Activated T-cell treated with anti-CD3 and anti-CD28 coated beads for 4 hours (primary cell): ENCODE results near the gene PRR19.
"Not testable (repeated sequence)": the region's sequence is repeated elsewhere in the genome, so short reads cannot be mapped to it uniquely, and the experiment has no call there.

ENCODE experiments used
- DNase-seq: peaks from one replicate; pipeline ENCODE4 v3.0.0-alpha.2; 2020

PRR19 gene

GRCh38 chr19:42301646-42302203 is at the start of gene PRR19:
PRR19 (plus strand) TSS chr19:42302132; CDS start chr19:42309585, 7,453 bp downstream.
- DNase-seq, result no peak

DNA sequence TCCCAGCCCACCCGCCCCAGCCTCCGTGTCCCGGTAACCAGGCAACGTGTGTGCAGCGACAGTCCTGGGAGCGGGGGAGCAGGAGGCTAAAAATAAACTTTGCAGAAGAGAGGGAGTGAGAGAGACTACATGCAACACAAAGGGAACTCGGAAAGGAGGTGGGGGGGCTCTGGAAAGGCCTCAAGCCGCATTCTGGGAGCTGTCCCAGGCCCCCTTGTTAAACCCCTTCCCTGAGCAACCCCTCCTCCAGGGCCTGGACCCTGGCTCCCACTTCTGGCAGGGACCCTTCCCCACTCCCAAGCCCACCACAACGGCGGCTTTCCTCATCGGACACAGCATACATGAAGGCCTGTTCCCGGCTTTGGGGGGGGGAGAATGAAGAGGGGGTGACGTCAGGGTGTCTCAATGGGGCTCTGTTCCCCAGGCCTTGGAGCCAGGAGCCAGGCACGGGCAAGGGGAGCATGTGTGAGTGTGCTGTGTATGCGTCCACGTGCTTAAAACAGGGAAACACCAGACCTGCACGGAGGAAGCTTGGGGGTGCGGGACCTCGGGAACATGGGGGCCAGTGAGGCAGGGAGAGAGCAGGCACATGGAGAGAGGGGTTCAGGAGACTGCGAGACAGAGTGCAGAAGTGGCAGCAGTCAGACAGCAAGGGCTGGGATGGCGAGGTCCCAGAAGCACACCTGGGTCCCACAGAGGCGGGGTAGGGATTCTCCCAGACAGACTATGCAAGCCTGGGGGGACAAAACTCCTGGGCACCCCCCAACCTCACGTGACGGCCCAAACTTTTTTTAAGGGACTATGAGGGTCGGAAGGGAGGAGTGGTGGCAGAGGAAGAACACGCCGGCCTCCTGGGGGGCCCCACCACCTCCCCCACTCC is 49.3 kb upstream of the PRR19 start:
- DNase-seq, result no peak

DNA sequence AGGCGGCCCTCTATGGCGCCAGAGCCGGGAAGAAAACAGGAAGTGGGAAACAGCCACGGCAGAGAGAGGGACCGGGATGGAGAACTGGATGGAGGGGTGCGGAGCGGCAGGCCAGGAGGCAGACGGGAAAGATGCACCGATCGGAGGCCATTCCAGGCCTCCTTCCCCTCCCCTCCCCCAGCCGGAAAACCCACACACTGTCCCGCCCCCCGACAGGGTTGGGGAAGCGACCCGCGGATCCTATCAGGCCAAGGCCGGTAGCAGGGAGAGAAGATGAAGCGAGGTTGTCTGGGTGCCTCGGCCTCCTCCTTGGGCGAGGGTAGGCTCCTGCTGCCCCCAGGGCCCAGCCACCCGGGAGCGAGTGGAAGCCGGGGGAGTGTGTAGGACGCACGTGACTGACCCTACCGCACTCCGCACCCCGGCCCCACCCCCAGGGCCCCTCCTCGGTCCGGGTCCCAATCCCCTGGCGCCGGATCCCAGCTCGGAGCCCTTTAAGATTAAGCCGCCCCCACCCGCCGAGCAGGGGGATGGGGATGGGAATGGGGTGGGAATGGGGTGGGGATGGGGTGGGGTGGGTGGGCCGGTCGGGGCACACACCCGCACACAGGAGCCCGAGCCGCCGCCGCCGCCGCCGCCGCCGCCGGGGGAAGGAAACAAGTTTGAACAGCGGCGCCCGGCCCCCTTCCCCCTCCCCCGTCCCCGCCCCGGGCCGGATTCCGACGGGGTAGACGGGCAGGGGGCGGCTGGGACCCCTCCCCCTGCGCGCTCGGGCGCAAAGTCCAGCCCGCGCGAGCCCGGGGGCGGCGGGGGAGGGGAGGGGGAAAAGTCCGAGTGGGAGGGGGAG is 48.5 kb upstream of the PRR19 start:
- DNase-seq, result peak; percentile 50

GRCh38 chr19:42254089-42254849 is 47.7 kb upstream of the PRR19 start:
- peak; percentile 69 for DNase-seq

DNA sequence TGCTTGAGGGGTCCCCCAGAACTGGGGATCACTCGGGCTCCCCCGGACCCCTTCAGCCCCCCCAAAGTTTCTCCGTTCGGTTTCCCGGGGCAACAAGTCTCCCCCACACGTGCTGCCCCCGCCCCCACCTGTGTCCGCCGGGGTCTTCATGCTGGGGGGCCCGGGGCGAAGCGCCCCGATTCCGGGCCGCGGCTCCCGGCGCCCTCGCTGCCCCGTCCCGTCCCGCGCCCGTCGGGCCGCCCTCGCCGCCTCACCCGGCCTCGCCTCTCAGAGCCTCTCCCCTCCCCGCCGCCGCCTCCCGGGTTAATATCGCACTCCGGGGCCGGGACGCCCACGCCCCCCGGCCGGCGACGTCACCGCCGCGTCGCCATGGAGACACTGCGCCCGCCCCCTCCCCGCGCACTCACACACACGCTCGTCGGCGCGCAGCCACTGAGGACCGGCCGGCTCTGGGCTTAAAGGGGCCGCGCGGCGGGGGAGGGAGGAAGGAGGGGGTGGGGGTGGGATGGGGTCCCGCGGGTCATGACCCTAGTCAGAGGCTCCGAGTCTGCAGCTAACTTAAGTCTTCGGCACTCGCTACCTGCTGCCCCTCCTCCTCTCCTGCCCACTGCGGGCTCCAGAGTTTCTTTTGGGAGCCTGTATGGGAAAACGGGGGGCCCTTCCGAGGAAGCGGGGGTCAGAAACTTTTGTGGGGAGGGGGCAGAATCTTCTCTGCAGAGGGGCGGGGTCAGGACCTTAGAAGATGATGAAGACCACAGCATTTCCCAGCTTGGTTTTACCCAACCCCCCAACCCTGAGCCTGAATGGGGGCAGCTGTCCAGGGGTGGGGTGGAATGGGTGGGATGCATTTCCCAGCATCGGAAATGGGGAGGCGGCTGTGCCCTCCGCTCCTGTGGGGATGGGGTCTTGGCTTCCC is 46.8 kb upstream of the PRR19 start, which contains the start of gene ERF:
ERF (minus strand) TSS at position 279 of the 916 bp plus-strand sequence; CDS start at position 150, 129 bp downstream.
- peak; percentile 89 for DNase-seq

DNA sequence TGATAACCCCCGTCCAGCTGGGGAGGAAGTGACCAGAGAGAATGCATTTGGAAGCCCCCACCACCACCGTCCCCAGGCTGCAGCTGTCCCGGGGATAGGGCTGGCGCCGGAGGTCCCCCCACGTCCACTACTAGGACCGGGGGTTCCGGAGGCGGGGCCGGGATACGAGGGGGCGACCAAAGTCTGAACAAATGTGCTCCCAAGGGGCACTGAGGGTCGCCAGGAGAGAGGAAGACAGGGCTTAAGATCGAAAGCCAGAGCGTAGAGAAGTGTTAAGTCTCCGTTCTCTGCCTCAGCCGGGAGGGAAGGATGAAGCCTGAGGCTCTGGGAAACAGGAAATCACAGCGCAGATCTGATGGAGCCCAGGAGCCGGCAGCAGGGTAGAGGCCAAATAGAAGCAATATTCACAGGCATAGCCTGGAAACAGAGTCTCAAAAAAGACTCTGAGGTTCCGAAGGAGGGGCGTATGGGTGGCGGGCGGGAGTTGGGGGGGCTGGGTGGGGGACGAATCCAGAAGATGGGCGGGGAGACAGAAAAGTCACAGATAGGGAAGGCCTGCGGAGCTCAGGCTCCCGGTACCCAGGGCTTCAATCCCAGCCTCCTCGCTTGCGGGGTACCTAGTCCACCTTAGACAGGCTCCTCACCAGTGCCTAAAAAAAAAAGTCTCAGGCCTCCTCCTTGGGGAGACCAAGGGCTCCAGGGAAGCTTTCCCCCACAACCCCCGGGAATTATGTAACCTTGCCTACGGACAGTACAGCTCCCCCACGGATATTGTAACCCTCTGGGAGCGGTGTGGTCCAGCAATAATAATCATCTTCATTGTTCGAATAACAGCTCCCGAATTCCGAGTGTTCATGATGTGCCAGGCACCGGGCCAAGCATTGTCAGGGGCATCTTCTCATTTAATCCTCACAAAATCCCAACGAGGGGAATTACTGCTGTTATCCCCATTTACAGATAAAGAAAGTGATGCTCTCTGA is 45.9 kb upstream of the PRR19 start:
- no peak for DNase-seq

DNA sequence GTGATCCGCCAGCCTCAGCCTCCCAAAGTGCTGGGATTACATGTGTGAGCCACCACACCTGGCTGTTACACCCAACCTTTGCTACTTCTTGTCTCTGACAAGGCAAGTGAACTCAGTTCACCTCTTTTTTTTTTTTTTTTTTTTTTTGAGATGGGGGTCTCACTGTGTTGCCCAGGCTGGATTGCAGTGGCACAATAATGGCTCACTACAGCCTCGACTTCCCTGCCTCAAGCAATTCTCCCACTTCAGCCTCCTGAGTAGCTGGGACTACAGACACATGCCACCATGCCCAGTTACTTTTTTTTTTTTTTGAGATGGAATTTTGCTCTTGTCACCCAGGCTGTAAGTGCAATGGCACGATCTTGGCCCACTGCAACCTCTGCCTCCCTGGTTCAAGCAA is 44.1 kb upstream of the PRR19 start:
- DNase-seq, result not testable (repeated sequence)

DNA sequence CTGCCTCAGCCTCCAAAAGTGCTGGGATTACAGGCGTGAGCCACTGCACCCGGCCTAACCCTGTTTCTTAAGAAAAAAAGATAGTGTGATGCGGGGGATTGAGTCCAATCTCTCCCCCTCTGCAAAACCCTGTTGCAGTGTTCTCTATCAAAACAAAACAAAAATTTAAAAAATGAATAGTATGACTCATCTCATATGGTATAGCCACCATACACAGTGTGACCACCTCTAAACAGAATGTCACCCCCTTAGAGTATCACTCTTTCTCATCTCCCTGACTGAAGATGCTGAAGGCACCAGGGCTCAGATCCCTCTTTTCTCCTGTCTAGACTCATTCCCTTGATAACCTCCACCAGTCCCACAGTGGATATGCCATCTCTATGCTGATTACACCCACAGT is 40.2 kb upstream of the PRR19 start:
- DNase-seq, result no peak

DNA sequence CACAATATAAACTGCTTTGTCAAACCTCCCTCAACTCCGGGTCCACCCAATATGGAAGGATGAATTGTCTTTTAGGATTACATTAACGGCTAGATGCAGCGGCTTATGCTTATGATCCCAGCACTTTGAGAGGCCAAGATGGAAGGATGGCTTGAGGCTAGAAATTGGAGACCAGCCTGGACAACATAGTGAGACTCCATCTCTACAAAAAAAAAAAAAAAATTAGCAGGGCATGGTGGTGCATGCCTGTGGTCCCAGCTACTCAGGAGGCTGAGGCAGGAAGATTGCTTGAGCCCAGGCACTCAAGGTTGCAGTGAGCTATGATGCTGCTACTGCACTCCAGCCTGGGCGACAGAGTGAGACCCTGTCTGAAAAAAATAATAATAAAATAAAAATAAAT is 35.8 kb upstream of the PRR19 start:
- DNase-seq, result not testable (repeated sequence)

DNA sequence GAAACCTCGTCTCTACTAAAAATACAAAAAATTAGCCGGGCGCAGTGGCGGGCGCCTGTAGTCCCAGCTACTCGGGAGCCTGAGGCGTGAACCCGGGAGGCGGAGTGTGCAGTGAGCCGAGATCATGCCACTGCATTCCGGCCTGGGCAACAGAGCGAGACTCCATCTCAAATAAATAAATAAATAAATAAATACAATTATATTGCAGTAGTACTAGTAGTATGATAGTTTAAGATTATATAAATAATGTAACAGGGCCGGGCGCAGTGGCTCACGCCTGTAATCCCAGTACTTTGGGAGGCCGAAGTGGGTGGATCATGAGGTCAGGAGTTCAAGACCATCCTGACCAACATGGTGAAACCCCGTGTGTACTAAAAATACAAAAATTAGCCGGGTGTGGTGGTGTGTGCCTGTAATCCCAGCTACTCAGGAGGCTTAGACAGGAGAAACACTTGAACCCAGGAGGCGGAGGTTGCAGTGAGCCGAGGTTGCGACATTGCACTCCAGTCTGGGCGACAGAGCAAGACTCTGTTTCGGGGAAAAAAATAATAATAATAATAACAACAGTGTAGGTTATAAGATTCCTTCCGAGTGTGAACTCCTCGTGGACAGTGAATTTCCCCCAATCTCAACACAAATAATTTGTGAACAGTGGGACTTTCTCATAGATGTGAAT is 34.9 kb upstream of the PRR19 start:
- not testable (repeated sequence) for DNase-seq

DNA sequence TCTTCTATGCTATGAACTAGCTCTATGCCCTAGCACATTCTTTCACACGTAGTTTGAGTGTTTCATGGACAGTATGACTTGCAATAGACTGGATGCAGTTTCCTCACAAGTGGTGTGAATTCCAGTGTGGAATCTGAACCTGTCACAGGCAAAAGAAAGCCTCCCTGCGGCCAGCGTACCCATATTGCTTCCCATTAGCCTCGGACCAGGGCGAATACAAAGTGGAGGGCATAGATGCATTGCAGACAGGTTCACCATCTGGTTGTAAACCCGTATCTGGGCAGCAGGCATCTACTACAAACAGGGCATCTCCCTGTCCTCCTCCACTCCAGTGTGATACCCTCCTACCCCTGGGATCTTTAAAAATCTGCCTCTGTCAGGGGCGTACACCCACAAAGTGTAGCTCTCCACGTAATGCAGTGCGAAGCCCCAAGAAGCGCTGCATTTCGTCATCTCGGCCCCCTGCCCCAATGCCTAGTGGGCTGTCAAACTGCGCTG is 34.2 kb upstream of the PRR19 start:
- DNase-seq, result no peak

GRCh38 chr19:42268142-42268703 is 33.7 kb upstream of the PRR19 start:
- peak; percentile 97 for DNase-seq

- peak; percentile 98 for DNase-seq
Measured at GRCh38 chr19:42268704-42269477, 33.0 kb upstream of the PRR19 start, which contains the start of gene CIC. CIC (plus strand) TSS chr19:42269252; CDS start chr19:42271784, 2,532 bp downstream.

GRCh38 chr19:42269478-42270345 is 32.2 kb upstream of the PRR19 start:
- no peak for DNase-seq

GRCh38 chr19:42270346-42271044 is 31.4 kb upstream of the PRR19 start:
- DNase-seq, result no peak

DNA sequence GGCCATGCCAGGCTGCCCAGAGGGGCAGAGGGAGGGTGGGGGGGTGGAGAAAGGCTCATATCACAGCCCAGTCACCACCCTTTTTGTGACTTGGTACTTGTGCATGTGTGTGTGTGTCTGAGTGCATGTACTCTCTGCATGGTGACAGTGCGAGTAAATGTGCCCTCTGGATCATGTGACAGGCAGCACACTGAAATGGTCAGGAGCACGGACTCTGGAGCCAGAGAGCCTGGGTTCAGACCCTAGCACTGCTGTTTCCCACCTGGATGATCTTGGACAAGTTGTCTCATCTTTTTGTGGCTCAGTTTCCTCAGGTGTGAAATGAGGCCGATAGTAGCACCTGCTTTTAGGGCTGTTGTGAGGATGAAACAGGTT is 30.9 kb upstream of the PRR19 start:
- no peak for DNase-seq
